K562 (cell line): ENCODE measurements around the gene EXOC3. TPM values are rescaled to one million over a fixed set of nuclear protein-coding genes. Genes with fewer than 3 reads are reported as not detected.

ENCODE experiments used
- ATAC-seq: fragments of 200-7000 bp; cut with Tn5 transposase; 3 replicates; pipeline ENCODE4 v1.9.1; 2020; ENCODE audit warnings: moderate library complexity
- BruUV-seq: library from RNA; stranded (reverse); fragments of 400-500 nt; replicated peaks from 2 replicates; lab custom pipeline; 2021; lab: Mats Ljungman, UMichigan
- CTCF ChIA-PET: fragments of 300-600 bp; formaldehyde crosslinking; extraction: SDS; loops from one replicate; lab custom pipeline; 2021; ENCODE audit warnings: low intra/inter-chr PET ratio; lab: Yijun Ruan, JAX
- POLR2A ChIA-PET: fragments of 300-600, 350-650 bp; sonication (Branson Sonifier 250); formaldehyde crosslinking; extraction: SDS; loops from one replicate; lab custom pipeline; 2021; ENCODE audit warnings: antibody characterized with exemption, inconsistent platforms; lab: Yijun Ruan, JAX
- DNase-seq, 4 experiments: peaks; one replicate each; pipeline versions ENCODE4 v3.0.0 to v3.0.0-alpha.2; 2011 to 2018; ENCODE audit warnings: low spot score in 3 of 4, mixed read lengths in 3 of 4; ENCODE audit errors: extremely low read depth in 1 of 4
- FAIRE-seq: peaks from 2 replicates; lab custom pipeline; 2011; peaks lifted over from hg19 to GRCh38; lab: Jason Lieb, UNC
- H2AFZ ChIP-seq: 2 replicates; pipeline ENCODE4 v1.6.0; 2011; ENCODE audit warnings: low read depth, low read length, control low read depth, inconsistent platforms
- H3K27ac ChIP-seq: fragments of 200-600 bp; 3 replicates; pipeline ENCODE4 v1.8.0; 2011; ENCODE audit warnings: low read depth, mild to moderate bottlenecking, control low read depth, inconsistent platforms, low read length, moderate library complexity, mixed read lengths; ENCODE audit errors: extremely low read depth
- H3K27me3 ChIP-seq, 2 experiments: fragments of 300-600 bp in 1 of 2; 2 replicates in 1 of 2; 3 replicates in 1 of 2; pipeline versions ENCODE4 v1.6.0 to v1.8.0; 2011; ENCODE audit warnings: inconsistent platforms in 2 of 2, low read length in 2 of 2, mild to moderate bottlenecking in 1 of 2, mixed read lengths in 1 of 2, moderate library complexity in 1 of 2; ENCODE audit not compliant: control insufficient read depth in 2 of 2, insufficient read depth in 2 of 2
- H3K36me3 ChIP-seq: fragments of 300-600 bp; 3 replicates; pipeline ENCODE4 v1.8.0; 2011; ENCODE audit warnings: mild to moderate bottlenecking, low read length, inconsistent platforms; ENCODE audit not compliant: control insufficient read depth, insufficient read depth
- H3K4me1 ChIP-seq, 2 experiments: fragments of 200-600 bp in 1 of 2; replicated peaks in 1 of 2; 2 replicates in 1 of 2; 3 replicates in 1 of 2; pipeline versions ENCODE4 v1.5.1 to v1.8.0; 2011; ENCODE audit warnings: inconsistent platforms in 2 of 2, low read length in 2 of 2, mild to moderate bottlenecking in 1 of 2, mixed read lengths in 1 of 2, moderate library complexity in 1 of 2; ENCODE audit not compliant: control insufficient read depth in 2 of 2, insufficient read depth in 2 of 2
- H3K4me2 ChIP-seq: 2 replicates; pipeline ENCODE4 v1.6.1; 2011; ENCODE audit warnings: low read length, control low read depth, inconsistent platforms, mixed read lengths; ENCODE audit not compliant: insufficient read depth
- H3K4me3 ChIP-seq: fragments of 200-600 bp; sonication (generic), shearing (Covaris generic); 2 replicates; pipeline ENCODE4 v1.5.1; 2016; ENCODE audit warnings: control low read depth, inconsistent platforms
- H3K79me2 ChIP-seq: fragments of 200-600 bp; 3 replicates; pipeline ENCODE4 v1.8.0; 2011; ENCODE audit warnings: low read length, inconsistent platforms; ENCODE audit not compliant: control insufficient read depth, insufficient read depth
- H3K9ac ChIP-seq, 2 experiments: 2 replicates each; pipeline versions ENCODE4 v1.6.0 to v1.6.1; 2011; ENCODE audit warnings: low read depth in 2 of 2, low read length in 2 of 2, control low read depth in 1 of 2, inconsistent platforms in 1 of 2, mild to moderate bottlenecking in 1 of 2, mixed read lengths in 1 of 2; ENCODE audit not compliant: insufficient read depth in 1 of 2
- H3K9me1 ChIP-seq: one replicate; pipeline ENCODE4 v1.6.0; 2011; ENCODE audit warnings: inconsistent platforms, mild to moderate bottlenecking, low read length, moderate library complexity; ENCODE audit not compliant: control insufficient read depth, insufficient read depth
- H3K9me3 ChIP-seq: replicated peaks from 2 replicates; pipeline ENCODE4 v1.5.1; 2011; ENCODE audit warnings: low read depth, low read length, inconsistent platforms; ENCODE audit not compliant: control insufficient read depth, insufficient read depth
- H4K20me1 ChIP-seq: replicated peaks from 2 replicates; pipeline ENCODE4 v1.6.1; 2011; ENCODE audit warnings: low read length, inconsistent platforms, mixed read lengths; ENCODE audit not compliant: control insufficient read depth, insufficient read depth
- HDAC6 ChIP-seq: IDR thresholded peaks from 2 replicates; pipeline ENCODE4 v1.6.1; 2012; ENCODE audit warnings: low read depth, mild to moderate bottlenecking, control low read depth, inconsistent platforms, low read length, moderate library complexity
- HOMEZ ChIP-seq: fragments of 250-450 bp; sonication (Bioruptor Pico); IDR thresholded peaks from 2 replicates; pipeline ENCODE4 v1.4.0; 2020; ENCODE audit warnings: mild to moderate bottlenecking, moderate library complexity
- KLF1 ChIP-seq: fragments of 450-650 bp; IDR thresholded peaks from 2 replicates; pipeline ENCODE4 v1.6.1; 2016; ENCODE audit warnings: missing genetic modification characterization, missing compliant biosample characterization
- NR1H2 ChIP-seq: sonication (generic); formaldehyde crosslinking; IDR thresholded peaks from 2 replicates; pipeline ENCODE4 v1.4.0; 2020; ENCODE audit warnings: mild to moderate bottlenecking, missing genetic modification reagents
- OTX1 ChIP-seq: fragments of 450-650 bp; formaldehyde crosslinking; IDR thresholded peaks from 2 replicates; pipeline ENCODE4 v1.4.0; 2022; ENCODE audit warnings: mild to moderate bottlenecking
- PKNOX1 ChIP-seq: fragments of 450-650 bp; IDR thresholded peaks from 2 replicates; pipeline ENCODE4 v1.6.1; 2016
- PML ChIP-seq: IDR thresholded peaks from 2 replicates; pipeline ENCODE4 v1.6.1; 2012; ENCODE audit warnings: low read length, inconsistent platforms
- RFX7 ChIP-seq: fragments of 250-450 bp; sonication (Bioruptor Pico); IDR thresholded peaks from 2 replicates; pipeline ENCODE4 v1.5.1; 2021; ENCODE audit warnings: mild to moderate bottlenecking
- SETDB1 ChIP-seq: IDR thresholded peaks from one replicate; pipeline ENCODE4 v1.6.1; 2012; ENCODE audit warnings: low read length, control low read depth, inconsistent platforms
- THRA ChIP-seq: fragments of 450-650 bp; IDR thresholded peaks from 2 replicates; pipeline ENCODE4 v1.6.1; 2017; ENCODE audit warnings: mild to moderate bottlenecking, moderate library complexity
- ZNF274 ChIP-seq: IDR thresholded peaks from 2 replicates; pipeline ENCODE4 v1.6.1; 2011; ENCODE audit warnings: low read depth, mild to moderate bottlenecking, low read length, moderate library complexity, borderline replicate concordance
- ZNF324 ChIP-seq: fragments of 250-450 bp; sonication (Bioruptor Pico); IDR thresholded peaks from 2 replicates; pipeline ENCODE4 v1.4.0; 2020; ENCODE audit warnings: mild to moderate bottlenecking
- WGBS: fragments of 100-300 bp; shearing (Covaris generic); methylation state at CpG from one replicate; pipeline ENCODE4 v1.1.6; 2016; ENCODE audit warnings: low coverage, mixed read lengths; ENCODE audit not compliant: insufficient coverage; ENCODE audit errors: missing lambda C conversion rate; 5-methylcytosine and 5-hydroxymethylcytosine counted together
- in situ Hi-C: fragments of 300-500 bp; cut with MboI; formaldehyde crosslinking; loops from 4 replicates; pipeline ENCODE4 v1.15.0; 2018; ENCODE audit warnings: inconsistent platforms, mixed read lengths
- intact Hi-C: fragments of 100-400 bp; cut with micrococcal nuclease; formaldehyde crosslinking; loops from 2 replicates; pipeline ENCODE4 v1.14.2; 2022
- polyA plus RNA-seq, 8 experiments: library from polyadenylated mRNA; depleted of rRNA in 4 of 8; stranded (reverse) in 5 of 8; unstranded in 3 of 8; fragments of >200 nt; fragmentation: Nextera tagmentation in 2 of 8; fragmentation: Illumina TruSeq in 1 of 8; extraction: Ambion mirVana in 2 of 8; extraction: Trizol in 1 of 8; gene quantifications; 2 replicates each; pipeline versions ENCODE4 v1.2.1 to v1.2.3, GENCODE V29; 2011 to 2014; ENCODE audit warnings: inconsistent platforms in 1 of 8, missing spikeins in 1 of 8
- total RNA-seq, 7 experiments: library from RNA; depleted of rRNA in 6 of 7; stranded (reverse); fragments of >200 nt in 6 of 7; fragmentation: Illumina TruSeq in 2 of 7; extraction: Trizol in 2 of 7; gene quantifications; 2 replicates each; pipeline versions ENCODE4 v1.2.1 to v1.2.3, GENCODE V29; 2011 to 2021; ENCODE audit warnings: low replicate concordance in 1 of 7

Gene EXOC3
- total and polyA plus RNA-seq, 9 of the 15 experiments (the other 6 are each of a cell fraction or from before 2014, with no cell fraction given) = 1.4 to 41.9 (median 22.4) TPM

GRCh38 chr5:483011-483410, 40.0 kb downstream of the EXOC3 start:
- Histone ChIP-seq H3K4me1 (peaks cover 8 to 70% of the 10 kb centered on the region in 2 experiments; a peak in 3 of 5 replicates), H3K4me2 (no peak overlapping the region), H3K9me3 (no peaks in the 10 kb centered on the region), H3K9me1 (peaks cover 4% of the 10 kb centered on the region), H3K36me3 (no peaks in the 10 kb centered on the region)
- intact Hi-C loops = no loop called here
- no TSS peak for BruUV-seq
- TF ChIP-seq PKNOX1 = no peak
- TF ChIP-seq SETDB1 = no peak
- TF ChIP-seq, all 486 proteins: peak for 0
- FAIRE-seq (no peak), ATAC-seq (no peak), DNase-seq (no peak)
- Histone ChIP-seq H3K9ac (no peak overlapping the region), H2AFZ (no peak overlapping the region), H3K27me3 (peaks cover 18 to 58% of the 10 kb centered on the region in 2 experiments; a peak in 4 of 5 replicates), H3K27ac (no peak overlapping the region), H3K79me2 (no peaks in the 10 kb centered on the region), H3K4me3 (no peak overlapping the region), H4K20me1 (0 out of 2 replicates have a peak, but pooled peaks cover 14% of the 10 kb centered on the region)
- CTCF ChIA-PET = no interaction called here
- in situ Hi-C loops = no loop called here
- POLR2A ChIA-PET = no interaction called here
- WGBS = 22% methylated on average over 25 of the region's 26 CpGs

- ChIA-PET CTCF (no interaction called here), POLR2A (no interaction called here)
- Histone ChIP-seq H3K4me3 (no peak overlapping the region), H3K9me1 (peaks cover 4% of the 10 kb centered on the region), H3K36me3 (no peaks in the 10 kb centered on the region), H3K4me1 (peaks cover 8 to 69% of the 10 kb centered on the region in 2 experiments; a peak in 3 of 5 replicates), H3K79me2 (no peaks in the 10 kb centered on the region), H3K4me2 (no peak overlapping the region), H2AFZ (no peak overlapping the region), H4K20me1 (0 out of 2 replicates have a peak, but pooled peaks cover 14% of the 10 kb centered on the region), H3K27ac (no peak overlapping the region), H3K27me3 (peaks cover 18 to 52% of the 10 kb centered on the region in 2 experiments; a peak in 4 of 5 replicates), H3K9me3 (no peaks in the 10 kb centered on the region), H3K9ac (no peak overlapping the region)
- no TSS peak for BruUV-seq
- intact Hi-C loops (no loop called here), in situ Hi-C loops (no loop called here)
- DNase-seq (no peak), FAIRE-seq (no peak), ATAC-seq (no peak)
- WGBS = 35% methylated on average over 30 of the region's 34 CpGs
- TF ChIP-seq ZNF274 (no peak), KLF1 (no peak), OTX1 (no peak), ZNF324 (CRISPR knock-in tag) (no peak), RFX7 (CRISPR knock-in tag) (no peak), HOMEZ (CRISPR knock-in tag) (no peak), THRA (no peak), NR1H2 (CRISPR knock-in tag) (no peak), HDAC6 (no peak), PML (no peak)
These were observed 40.6 kb downstream of the EXOC3 start for GRCh38 chr5:483434-484140.
